Tibial nerve (tissue), 4 donors: ENCODE results near the gene NFKBIL1. TPM values are rescaled to one million over a fixed set of nuclear protein-coding genes. Genes with fewer than 3 reads are reported as not detected.

Experiments
- DNase-seq, 2 donors: peaks; one replicate each; pipeline ENCODE4 v3.0.0-alpha.2; 2019; ENCODE audit warnings: low spot score in 2 of 2
- H3K27ac ChIP-seq, 4 donors: fragments of 200-600 bp; sonication (generic) in 3 of 4; one replicate each; pipeline ENCODE4 v1.5.1; 2017 to 2019; ENCODE audit warnings: mild to moderate bottlenecking in 1 of 4
- H3K27me3 ChIP-seq, 2 donors: fragments of 200-600 bp; sonication (generic) in 1 of 2; one replicate each; pipeline versions ENCODE4 v1.5.1 to v1.6.0; 2017 to 2019
- H3K36me3 ChIP-seq, 3 donors: fragments of 200-600 bp; sonication (generic); one replicate each; pipeline ENCODE4 v1.5.1; 2018 to 2019
- H3K4me1 ChIP-seq, 4 donors: fragments of 200-600 bp; sonication (generic) in 3 of 4; one replicate each; pipeline ENCODE4 v1.5.1; 2017 to 2019
- H3K4me3 ChIP-seq, 4 donors: fragments of 200-600 bp; sonication (generic) in 3 of 4; one replicate each; pipeline ENCODE4 v1.5.1; 2017 to 2019; ENCODE audit warnings: mild to moderate bottlenecking in 1 of 4, moderate library complexity in 1 of 4
- H3K9me3 ChIP-seq, 4 donors: fragments of 200-600 bp; sonication (generic) in 3 of 4; one replicate each; pipeline ENCODE4 v1.5.1; 2017 to 2019
- CTCF ChIP-seq, 5 experiments: fragments of 200-600 bp in 3 of 5; fragments of 450-650 bp in 2 of 5; sonication (generic) in 3 of 5; IDR thresholded peaks; one replicate each; pipeline ENCODE4 v1.5.1; 2016 to 2019; ENCODE audit warnings: antibody characterized with exemption in 5 of 5, mild to moderate bottlenecking in 3 of 5, moderate library complexity in 2 of 5
- EP300 ChIP-seq, 2 donors: sonication (generic); formaldehyde crosslinking; IDR thresholded peaks; one replicate each; pipeline ENCODE4 v1.6.1; 2017; ENCODE audit warnings: antibody characterized with exemption in 2 of 2, mild to moderate bottlenecking in 1 of 2
- POLR2A ChIP-seq, 2 donors: fragments of 450-650 bp; IDR thresholded peaks; one replicate each; pipeline ENCODE4 v1.6.1; 2017; ENCODE audit warnings: antibody characterized with exemption in 2 of 2, mild to moderate bottlenecking in 2 of 2, moderate library complexity in 2 of 2
- WGBS, 2 donors: methylation state at CpG; one replicate each; pipeline ENCODE4 v1.1.5; 2018; 5-methylcytosine and 5-hydroxymethylcytosine counted together
- total RNA-seq, 4 donors: library from RNA; depleted of rRNA; stranded (reverse); fragments of >200 nt; gene quantifications; one replicate each; pipeline ENCODE4 v1.1.0, GENCODE V29; 2016

The NFKBIL1 gene
- total RNA-seq, 4 donors from 2014 or later = 26.2 to 30.2 (median 27.7) TPM

GRCh38 chr6:31559606-31559957 is 12.2 kb downstream of the NFKBIL1 start:
- H3K27ac ChIP-seq = peak overlapping the region in 2 of 4 donors; percentile 11 to 13
- TF ChIP-seq POLR2A (IDR thresholded peaks at IDR 0.05) = no peak
- no peak for DNase-seq
- WGBS, 2 donors = 64 to 82% methylated on average over 4 of the region's 4 CpGs
- no peak overlapping the region for H3K4me3 ChIP-seq
- H3K36me3 ChIP-seq = peaks cover 0 to 49% (median 0%) of the 10 kb centered on the region in 3 donors
- H3K9me3 ChIP-seq = no peaks in the 10 kb centered on the region
- H3K4me1 ChIP-seq = peaks cover 0 to 29% (median 17%) of the 10 kb centered on the region in 4 donors
- no peaks in the 10 kb centered on the region for H3K27me3 ChIP-seq

- Histone ChIP-seq H3K27ac (peak overlapping the region in 3 of 4 donors; percentile 13 to 36 (median 27)), H3K4me3 (no peak overlapping the region), H3K9me3 (no peaks in the 10 kb centered on the region), H3K27me3 (no peaks in the 10 kb centered on the region), H3K36me3 (peaks cover 0 to 49% (median 0%) of the 10 kb centered on the region in 3 donors), H3K4me1 (peaks cover 0 to 29% (median 17%) of the 10 kb centered on the region in 4 donors)
- WGBS, 2 donors = 57 to 64% methylated on average over 7 of the region's 7 CpGs
- DNase-seq = peak in 1 of 2 donors; percentile 34
- TF ChIP-seq CTCF (IDR thresholded peaks at IDR 0.05) = no peak
- TF ChIP-seq EP300 (IDR thresholded peaks at IDR 0.05) = peak in 1 of 2 donors; percentile 42
Measured at GRCh38 chr6:31559958-31560696, 12.7 kb downstream of the NFKBIL1 start.

GRCh38 chr6:31560697-31561058 is 13.3 kb downstream of the NFKBIL1 start:
- DNase-seq = no peak
- H3K4me1 ChIP-seq = peaks cover 0 to 29% (median 17%) of the 10 kb centered on the region in 4 donors
- peaks cover 0 to 46% (median 0%) of the 10 kb centered on the region in 3 donors for H3K36me3 ChIP-seq
- H3K4me3 ChIP-seq = no peak overlapping the region
- peak overlapping the region in 3 of 4 donors; percentile 13 to 36 (median 27) for H3K27ac ChIP-seq
- no peaks in the 10 kb centered on the region for H3K9me3 ChIP-seq
- no peaks in the 10 kb centered on the region for H3K27me3 ChIP-seq
- no peak for TF ChIP-seq EP300 (IDR thresholded peaks at IDR 0.05)
- no peak for TF ChIP-seq POLR2A (IDR thresholded peaks at IDR 0.05)
- TF ChIP-seq CTCF (IDR thresholded peaks at IDR 0.05) = no peak

GRCh38 chr6:31567531-31568370 is 20.3 kb downstream of the NFKBIL1 start:
- 30 to 31% methylated on average over 8 to 9 of the region's 9 CpGs for WGBS, 2 donors
- no peaks in the 10 kb centered on the region for H3K9me3 ChIP-seq
- H3K36me3 ChIP-seq = no peaks in the 10 kb centered on the region

GRCh38 chr6:31568537-31568961 is 21.1 kb downstream of the NFKBIL1 start:
- H3K27me3 ChIP-seq = peaks cover 0 to 6% of the 10 kb centered on the region in 2 donors
- H3K4me1 ChIP-seq = peaks cover 0 to 3% (median 0%) of the 10 kb centered on the region in 4 donors
- H3K27ac ChIP-seq = no peak overlapping the region
- no peaks in the 10 kb centered on the region for H3K9me3 ChIP-seq
- H3K4me3 ChIP-seq = no peak overlapping the region
- TF ChIP-seq POLR2A (IDR thresholded peaks at IDR 0.05) (no peak), CTCF (IDR thresholded peaks at IDR 0.05) (no peak), EP300 (IDR thresholded peaks at IDR 0.05) (peak in 1 of 2 donors; percentile 19)
- 64 to 73% methylated on average over 3 of the region's 3 CpGs for WGBS, 2 donors
- no peak for DNase-seq
- H3K36me3 ChIP-seq = no peaks in the 10 kb centered on the region

More at GRCh38 chr6:31567531-31568370, 20.3 kb downstream of the NFKBIL1 start:
- peaks cover 0 to 6% of the 10 kb centered on the region in 2 donors for H3K27me3 ChIP-seq
- DNase-seq = no peak
- H3K4me3 ChIP-seq = no peak overlapping the region
- TF ChIP-seq POLR2A (IDR thresholded peaks at IDR 0.05) = no peak
- no peak for TF ChIP-seq CTCF (IDR thresholded peaks at IDR 0.05)
- no peak for TF ChIP-seq EP300 (IDR thresholded peaks at IDR 0.05)
- H3K27ac ChIP-seq = no peak overlapping the region
- H3K4me1 ChIP-seq = peaks cover 0 to 3% (median 0%) of the 10 kb centered on the region in 4 donors
